Measurements from ENCODE around the gene VPS13D.

The VPS13D gene

GRCh38 chr1:12480748-12481362 is 251.0 kb downstream of the VPS13D start:
- DNase-seq (ENCODE audit: low read depth in 3 of 3, low spot score in 1 of 3): no peak

GRCh38 chr1:12481928-12482327 is 252.1 kb downstream of the VPS13D start:
- no peak for DNase-seq (ENCODE audit: low read depth in 3 of 3, low spot score in 1 of 3)

GRCh38 chr1:12482988-12483387 is 253.2 kb downstream of the VPS13D start:
- no peak for DNase-seq (ENCODE audit: low read depth in 3 of 3, low spot score in 1 of 3)

GRCh38 chr1:12485231-12486058 is 255.6 kb downstream of the VPS13D start:
- DNase-seq (ENCODE audit: low read depth in 3 of 3, low spot score in 1 of 3): no peak

DNA sequence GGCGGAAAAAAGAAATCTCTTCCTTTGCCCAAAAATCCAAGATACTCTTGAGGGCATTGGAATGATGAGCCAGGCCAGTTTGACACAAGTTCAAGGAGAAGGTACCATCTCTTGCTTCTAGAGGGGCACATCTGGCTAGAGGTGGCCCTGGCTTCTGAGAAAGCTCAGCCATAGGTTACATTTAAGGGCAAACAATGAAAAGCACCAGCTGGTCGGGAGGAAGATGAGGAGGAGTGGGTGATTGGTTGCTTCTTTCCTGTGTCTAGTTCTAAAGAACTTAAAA is 256.2 kb downstream of the VPS13D start:
- no peak for DNase-seq (ENCODE audit: low read depth in 3 of 3, low spot score in 1 of 3)

GRCh38 chr1:12486401-12487005 is 256.7 kb downstream of the VPS13D start:
- no peak for DNase-seq (ENCODE audit: low read depth in 3 of 3, low spot score in 1 of 3)

- DNase-seq (ENCODE audit: low read depth in 3 of 3, low spot score in 1 of 3): no peak
These were observed 257.7 kb downstream of the VPS13D start for GRCh38 chr1:12487520-12487919.

- DNase-seq (ENCODE audit: low read depth in 3 of 3, low spot score in 1 of 3): no peak
These were observed 259.0 kb downstream of the VPS13D start for GRCh38 chr1:12488666-12489354.

DNA sequence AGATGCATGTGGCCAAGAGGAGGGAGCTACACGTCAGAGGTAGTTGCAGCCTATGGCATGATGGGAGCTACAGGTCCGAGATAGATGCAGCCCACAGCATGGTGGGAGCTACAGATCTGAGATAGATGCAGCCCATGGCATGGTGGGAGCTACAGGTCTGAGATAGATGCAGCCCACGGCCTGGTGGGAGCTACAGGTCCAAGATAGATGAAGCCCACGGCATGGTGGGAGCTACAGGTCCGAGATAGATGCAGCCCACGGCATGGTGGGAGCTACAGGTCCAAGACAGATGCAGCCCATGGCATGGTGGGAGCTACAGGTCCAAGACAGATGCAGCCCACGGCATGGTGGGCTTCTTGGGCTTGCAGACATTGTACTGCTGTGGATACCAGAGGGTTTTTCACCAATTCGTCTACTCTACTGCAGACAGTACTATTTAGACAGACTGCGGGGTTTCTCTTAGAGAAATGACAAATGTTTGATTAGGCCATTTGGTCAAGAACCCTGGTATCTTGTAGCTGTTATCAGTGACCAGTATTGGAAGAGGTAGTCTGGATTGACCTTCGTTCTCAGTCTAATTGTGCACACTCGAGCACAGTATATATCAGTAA is 260.8 kb downstream of the VPS13D start:
- DNase-seq (ENCODE audit: low read depth in 3 of 3, low spot score in 1 of 3): no peak

DNA sequence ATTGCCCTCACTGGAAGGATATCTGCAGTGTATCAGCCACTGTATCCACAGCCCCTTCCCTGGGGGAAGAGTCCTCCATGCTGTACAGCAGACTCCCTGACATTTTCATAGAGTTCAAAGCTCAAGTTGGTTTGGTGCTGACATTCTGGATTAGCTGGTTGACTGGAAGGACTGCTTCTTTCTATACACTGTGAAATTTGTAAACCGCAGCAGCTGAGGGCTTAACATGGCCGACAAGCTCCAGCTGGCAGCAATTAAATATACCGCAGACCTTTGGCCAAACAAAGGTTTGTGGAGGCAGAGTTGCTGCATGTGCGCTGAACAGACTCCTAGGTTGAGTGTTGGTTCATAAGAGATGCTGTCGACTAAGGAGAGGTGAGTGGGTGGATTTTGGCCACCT is 261.8 kb downstream of the VPS13D start:
- no peak for DNase-seq (ENCODE audit: low read depth in 3 of 3, low spot score in 1 of 3)

GRCh38 chr1:12495725-12496124 is 265.9 kb downstream of the VPS13D start:
- DNase-seq (ENCODE audit: low read depth in 3 of 3, low spot score in 1 of 3): no peak

- no peak for DNase-seq (ENCODE audit: low read depth in 3 of 3, low spot score in 1 of 3)
These were observed 266.5 kb downstream of the VPS13D start for GRCh38 chr1:12496154-12496961.

- DNase-seq (ENCODE audit: low read depth in 3 of 3, low spot score in 1 of 3): no peak
These were observed 269.9 kb downstream of the VPS13D start for GRCh38 chr1:12499539-12500240.

DNA sequence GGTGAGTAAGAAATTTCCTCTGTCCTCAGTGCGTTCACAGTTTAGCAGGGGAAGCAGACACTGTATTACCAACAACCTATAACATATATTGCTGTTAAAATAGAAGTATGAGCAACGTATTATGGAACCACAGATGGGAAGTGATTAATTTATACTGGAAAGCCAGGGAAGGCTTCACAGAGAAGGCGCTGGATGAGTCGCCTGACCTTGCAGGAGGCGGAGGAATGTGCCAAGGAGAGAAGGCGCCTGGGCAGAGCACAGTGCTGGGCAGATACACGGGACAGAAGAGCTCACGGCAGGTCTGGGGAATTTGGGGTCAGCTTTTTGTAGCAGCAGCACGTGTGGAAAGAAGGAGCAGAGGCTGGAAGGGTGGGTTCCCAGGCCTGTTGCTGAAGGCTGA is 271.8 kb downstream of the VPS13D start:
- no peak for DNase-seq (ENCODE audit: low read depth in 3 of 3, low spot score in 1 of 3)

GRCh38 chr1:12502336-12503109 is 272.7 kb downstream of the VPS13D start:
- DNase-seq (ENCODE audit: low read depth in 3 of 3, low spot score in 1 of 3): no peak

- DNase-seq (ENCODE audit: low read depth in 3 of 3, low spot score in 1 of 3): no peak
These were observed 273.9 kb downstream of the VPS13D start for GRCh38 chr1:12503709-12504108.

- DNase-seq (ENCODE audit: low read depth in 3 of 3, low spot score in 1 of 3): no peak
These were observed 274.8 kb downstream of the VPS13D start for GRCh38 chr1:12504601-12505000.

DNA sequence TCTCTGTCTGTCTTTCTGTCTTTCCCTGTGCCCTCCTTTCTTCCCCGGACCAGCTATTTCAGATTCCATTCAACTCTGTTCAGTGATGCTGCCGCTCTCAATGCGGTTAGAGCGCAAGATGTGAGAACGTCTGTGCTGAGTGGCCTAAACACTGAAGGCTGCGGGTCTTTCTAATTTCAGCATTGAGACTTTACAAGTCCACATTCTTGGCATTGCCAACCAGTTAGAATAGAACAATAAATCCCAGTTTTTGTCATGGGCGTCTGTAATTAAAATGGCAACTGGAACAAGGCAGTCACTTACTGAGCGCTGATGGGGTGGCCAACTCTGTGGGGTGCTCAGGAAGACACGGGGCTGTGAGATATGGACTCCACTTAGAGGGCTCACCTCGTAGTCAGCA is 275.4 kb downstream of the VPS13D start:
- DNase-seq (ENCODE audit: low read depth in 3 of 3, low spot score in 1 of 3): no peak

DNA sequence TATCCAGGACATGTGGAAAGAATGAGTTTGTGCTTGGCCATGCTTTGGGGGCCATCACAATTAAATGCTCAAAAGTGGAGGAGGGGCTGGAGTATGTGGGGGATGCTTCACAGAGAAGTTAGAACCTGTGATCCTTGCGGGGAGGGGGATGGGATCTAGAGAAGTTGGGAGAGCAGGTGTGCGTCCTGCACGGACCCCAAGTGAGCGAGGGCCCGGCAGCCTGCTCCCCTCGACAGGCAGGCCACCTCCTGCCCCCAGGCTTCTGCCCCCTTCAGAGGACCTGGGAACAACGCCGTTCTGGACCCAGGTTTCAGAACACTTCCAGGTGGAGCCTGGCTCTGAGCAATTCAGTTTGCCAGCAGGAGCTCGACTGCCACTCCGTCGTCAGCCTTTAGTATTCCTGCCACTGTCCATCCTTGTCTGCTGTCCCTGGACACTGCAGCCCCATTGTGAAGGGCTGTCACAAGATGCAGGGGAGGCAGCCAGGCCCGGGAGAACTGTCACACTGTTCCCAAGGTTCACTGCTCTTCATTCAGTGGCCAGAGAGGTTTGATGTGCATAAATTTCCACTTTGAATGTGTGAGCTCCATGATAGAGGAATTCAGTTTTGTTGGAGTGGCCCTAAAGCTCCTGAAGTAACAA is 275.9 kb downstream of the VPS13D start:
- no peak for DNase-seq (ENCODE audit: low read depth in 3 of 3, low spot score in 1 of 3)
